ENCODE results near the gene FOXD2.

GRCh38 chr1:47479664-47480063, 41.8 kb downstream of the FOXD2 start:
- TF ChIP-seq TARDBP (IDR thresholded peaks at IDR 0.05) (no peak), ZNF384 (IDR thresholded peaks at IDR 0.05) (no peak), SP1 (IDR thresholded peaks at IDR 0.05) (no peak)

All from HEK293T (cell line).